PC-3 (cell line): ENCODE measurements around the gene C1QTNF12.

Source experiments
- EZH2 ChIP-seq: fragments of 300-600 bp; sonication (generic); IDR thresholded peaks from one replicate; pipeline ENCODE4 v1.6.1; 2017; ENCODE audit warnings: antibody characterized with exemption, mild to moderate bottlenecking, low read length; ENCODE audit not compliant: unreplicated experiment
- TF ChIP-seq, protein P1 (sequence below): fragments of 300-600 bp; sonication (generic); conservative IDR thresholded peaks from 2 replicates; pipeline ENCODE4 v1.5.1; 2017; ENCODE audit warnings: antibody characterized with exemption, low read depth, mild to moderate bottlenecking, low read length

GRCh38 chr1:1247341-1247913 lies 905 bp upstream of the C1QTNF12 start:
- TF ChIP-seq, protein P1, sequence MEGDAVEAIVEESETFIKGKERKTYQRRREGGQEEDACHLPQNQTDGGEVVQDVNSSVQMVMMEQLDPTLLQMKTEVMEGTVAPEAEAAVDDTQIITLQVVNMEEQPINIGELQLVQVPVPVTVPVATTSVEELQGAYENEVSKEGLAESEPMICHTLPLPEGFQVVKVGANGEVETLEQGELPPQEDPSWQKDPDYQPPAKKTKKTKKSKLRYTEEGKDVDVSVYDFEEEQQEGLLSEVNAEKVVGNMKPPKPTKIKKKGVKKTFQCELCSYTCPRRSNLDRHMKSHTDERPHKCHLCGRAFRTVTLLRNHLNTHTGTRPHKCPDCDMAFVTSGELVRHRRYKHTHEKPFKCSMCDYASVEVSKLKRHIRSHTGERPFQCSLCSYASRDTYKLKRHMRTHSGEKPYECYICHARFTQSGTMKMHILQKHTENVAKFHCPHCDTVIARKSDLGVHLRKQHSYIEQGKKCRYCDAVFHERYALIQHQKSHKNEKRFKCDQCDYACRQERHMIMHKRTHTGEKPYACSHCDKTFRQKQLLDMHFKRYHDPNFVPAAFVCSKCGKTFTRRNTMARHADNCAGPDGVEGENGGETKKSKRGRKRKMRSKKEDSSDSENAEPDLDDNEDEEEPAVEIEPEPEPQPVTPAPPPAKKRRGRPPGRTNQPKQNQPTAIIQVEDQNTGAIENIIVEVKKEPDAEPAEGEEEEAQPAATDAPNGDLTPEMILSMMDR: 0 out of 2 replicates have a peak, but pooled peaks have one; percentile 5
- no peak for TF ChIP-seq EZH2
